GM21723 (cell line): ENCODE data around the gene BBS9.

Experiments
- ATAC-seq: cut with Tn5 transposase; IDR thresholded peaks from one replicate; pipeline ENCODE4 v1.9.1; 2021; ENCODE audit warnings: mild to moderate bottlenecking, moderate library complexity; ENCODE audit not compliant: unreplicated experiment

The BBS9 gene

DNA sequence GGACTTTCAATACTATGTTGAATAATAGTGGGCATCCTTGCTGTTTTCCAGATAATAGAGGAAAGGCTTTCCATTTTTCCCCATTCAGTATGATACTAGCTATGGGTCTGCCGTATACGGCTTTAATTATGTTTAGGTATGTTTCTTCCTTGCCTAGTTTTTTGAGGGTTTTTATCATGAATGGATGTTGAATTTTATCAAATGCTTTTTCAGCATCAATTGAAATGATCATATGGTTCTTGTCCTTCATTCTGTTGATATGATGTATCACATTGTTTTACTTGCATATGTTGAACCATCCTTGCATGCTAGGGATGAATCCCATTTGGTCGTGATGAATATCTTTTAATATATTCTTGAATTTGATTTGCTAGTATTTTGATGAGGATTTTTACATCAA lies 11.0 kb upstream of the BBS9 start:
- no peak for ATAC-seq

GRCh38 chr7:33127085-33127484 lies 2.3 kb upstream of the BBS9 start:
- no peak for ATAC-seq

GRCh38 chr7:33128631-33128989 lies 754 bp upstream of the BBS9 start:
- ATAC-seq: no peak

GRCh38 chr7:33129806-33130153 lies 416 bp downstream of the BBS9 start:
- ATAC-seq: no peak

- no peak for ATAC-seq
These were observed 820 bp downstream of the BBS9 start for GRCh38 chr7:33130184-33130583.

DNA sequence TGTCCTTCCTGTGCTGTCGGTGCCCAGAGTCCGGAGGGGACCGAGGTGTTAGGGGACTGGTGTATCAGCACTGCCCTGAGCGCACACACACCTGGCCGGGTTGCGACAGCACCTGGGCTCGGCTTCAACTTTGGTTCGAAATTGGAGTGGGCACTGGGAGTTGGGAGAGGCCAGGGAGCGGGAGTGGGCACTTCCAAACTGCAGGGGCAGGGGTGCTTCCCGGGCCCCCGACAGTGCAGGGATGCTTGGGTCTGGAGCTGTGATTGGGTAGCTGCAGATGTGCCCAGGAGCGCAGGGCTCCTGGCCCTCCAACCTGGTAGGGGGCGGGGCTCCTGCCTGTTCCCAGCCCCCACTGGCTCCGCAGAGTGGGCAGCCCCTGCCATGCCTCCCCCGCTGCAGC lies 7.7 kb downstream of the BBS9 start:
- ATAC-seq: no peak

DNA sequence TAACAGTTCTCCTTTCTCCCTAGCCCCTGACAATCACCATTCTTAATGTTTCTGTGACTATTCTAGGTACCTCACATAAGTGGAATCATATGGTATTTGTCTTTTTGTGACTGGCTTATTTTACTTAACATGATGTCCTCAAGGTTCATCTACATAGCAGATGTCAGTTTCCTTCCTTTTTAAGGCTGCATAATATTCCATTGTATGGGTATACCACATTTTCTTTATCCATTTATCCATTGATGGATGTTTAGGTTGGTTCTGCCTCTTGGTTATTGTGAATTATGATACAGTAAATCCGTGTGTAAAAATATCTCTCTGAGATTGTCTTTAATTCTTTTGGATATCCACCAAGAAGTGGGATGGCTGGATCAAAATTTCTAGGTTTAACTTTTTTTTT lies 13.2 kb downstream of the BBS9 start:
- ATAC-seq: no peak

DNA sequence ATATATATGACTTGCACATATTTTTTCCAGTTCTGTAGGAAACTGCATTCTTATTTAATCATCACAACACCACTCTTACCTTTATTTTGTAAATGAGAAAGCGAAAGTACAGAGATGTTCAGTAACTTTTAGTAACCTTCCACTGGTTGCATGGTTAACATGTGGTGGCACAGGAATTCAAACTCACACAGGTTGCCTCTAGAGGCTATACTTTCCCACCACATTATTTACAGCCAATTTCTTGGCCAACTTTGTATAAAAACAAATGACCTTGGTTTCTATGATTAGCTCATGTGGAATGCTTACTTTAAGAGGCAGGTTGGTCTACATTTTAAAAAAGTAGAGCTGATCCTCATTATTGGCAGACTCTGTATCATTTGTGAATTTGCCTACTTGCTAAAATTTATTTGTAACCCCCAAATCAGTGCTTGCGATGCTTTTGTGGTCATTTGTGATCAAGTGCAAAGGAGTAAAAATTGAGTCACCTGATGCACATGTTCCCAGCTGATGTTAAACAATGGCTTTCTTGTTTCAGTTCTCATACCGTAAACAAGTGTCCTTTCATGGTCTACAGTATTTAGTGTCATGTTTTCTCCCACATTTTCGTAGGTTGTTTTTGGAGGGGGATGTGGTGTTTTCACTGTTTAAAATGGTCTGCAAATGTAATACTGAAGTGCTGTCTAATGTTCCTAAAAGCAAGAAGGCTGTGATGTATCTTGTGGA lies 14.8 kb downstream of the BBS9 start:
- ATAC-seq: no peak

GRCh38 chr7:33145156-33145555 lies 15.8 kb downstream of the BBS9 start:
- ATAC-seq: no peak

DNA sequence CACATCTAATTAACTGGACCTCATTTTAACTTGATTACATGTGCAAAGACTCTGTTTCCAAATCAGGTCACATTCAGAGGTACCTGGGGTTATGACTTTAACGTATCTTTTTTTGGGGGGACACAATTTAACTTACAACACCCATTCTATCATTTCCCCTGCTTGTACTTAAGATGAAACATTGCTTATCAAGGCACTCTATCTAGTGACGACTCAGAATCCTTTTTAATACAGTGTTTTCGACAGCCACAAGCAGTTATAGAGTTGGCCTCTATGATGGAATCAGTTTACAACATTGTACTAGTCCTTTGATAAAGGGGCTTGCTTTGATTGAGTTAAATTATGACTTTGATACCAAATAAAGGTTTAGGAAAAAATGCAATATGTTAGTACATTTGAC lies 22.7 kb downstream of the BBS9 start:
- ATAC-seq: no peak

- no peak for ATAC-seq
These were observed 26.4 kb downstream of the BBS9 start for GRCh38 chr7:33155811-33156210.

- no peak for ATAC-seq
These were observed 27.1 kb downstream of the BBS9 start for GRCh38 chr7:33156441-33156840.

- no peak for ATAC-seq
These were observed 27.9 kb downstream of the BBS9 start for GRCh38 chr7:33157311-33157710.

DNA sequence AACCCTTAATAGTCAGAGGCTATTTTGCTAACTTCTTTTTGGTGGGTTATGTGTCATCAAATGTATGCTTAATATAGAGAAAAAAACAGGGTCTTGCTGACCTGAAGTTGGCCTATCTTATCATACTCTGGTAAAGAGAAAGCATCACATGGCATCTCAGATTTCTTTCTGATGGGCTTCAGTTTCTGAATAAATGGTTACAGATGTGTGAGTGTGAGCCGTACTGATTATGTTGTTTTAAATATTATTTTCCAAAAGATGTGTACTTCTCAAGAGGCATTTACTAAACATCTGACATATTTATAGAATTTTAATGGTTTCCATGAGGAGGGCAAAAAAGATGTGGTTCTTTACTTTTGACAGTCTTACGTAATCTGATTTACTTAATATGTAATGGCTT lies 28.4 kb downstream of the BBS9 start:
- ATAC-seq: no peak

DNA sequence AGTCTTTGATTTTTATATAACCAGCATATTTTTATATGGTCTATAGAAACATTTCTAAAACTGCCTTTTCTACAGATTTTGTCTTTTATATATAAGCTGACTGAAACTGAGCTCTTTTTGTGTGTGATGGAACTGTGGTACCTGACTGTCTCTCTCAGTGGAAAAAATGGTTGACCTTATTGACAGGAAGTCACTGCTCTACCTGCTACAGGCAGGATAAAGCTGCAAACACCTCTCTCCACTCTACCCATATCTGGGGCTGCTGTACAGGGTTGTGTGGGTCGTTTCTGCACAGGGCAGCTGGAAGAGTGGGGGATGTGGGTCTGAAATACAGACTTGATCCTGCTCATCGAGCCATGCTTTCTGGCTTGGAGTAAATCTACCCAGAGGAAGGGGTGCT lies 48.5 kb downstream of the BBS9 start:
- ATAC-seq: no peak

DNA sequence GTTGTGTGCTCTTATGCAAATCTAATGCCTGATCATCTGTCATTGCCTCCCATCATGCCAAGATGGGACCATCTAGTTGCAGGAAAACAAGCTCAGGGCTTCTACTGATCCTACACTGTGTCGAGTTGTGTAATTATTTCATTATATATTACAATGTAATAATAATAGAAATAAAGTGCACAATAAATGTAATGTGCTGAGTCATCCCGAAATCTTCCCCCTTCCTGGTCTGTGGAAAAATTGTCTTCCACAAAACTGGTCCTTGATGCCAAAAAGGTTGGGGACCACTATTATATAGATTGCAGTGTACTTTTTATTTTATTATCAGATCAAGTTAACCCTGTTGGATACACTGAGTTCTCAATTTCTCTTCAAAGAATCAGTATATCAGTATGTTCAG lies 50.2 kb downstream of the BBS9 start:
- ATAC-seq: no peak

DNA sequence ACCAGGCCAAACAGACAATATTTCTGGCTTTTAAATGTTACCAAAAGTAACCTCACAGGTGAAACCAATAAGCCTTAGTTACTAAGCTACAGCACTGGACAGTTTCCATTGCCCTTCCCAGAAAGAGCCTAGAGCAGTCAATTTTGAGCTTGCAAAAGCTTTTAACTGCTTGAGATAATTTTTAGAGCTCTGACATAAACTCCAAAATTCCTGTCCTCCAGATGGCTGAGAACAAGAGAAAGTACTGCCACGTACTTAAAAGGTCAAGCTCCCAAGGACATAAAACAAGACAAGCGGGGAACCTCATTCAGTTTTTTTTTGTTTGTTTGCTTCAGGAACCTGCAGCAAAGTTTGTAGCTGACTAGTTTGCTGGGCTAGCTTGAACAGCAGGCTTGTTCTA lies 54.1 kb downstream of the BBS9 start:
- ATAC-seq: no peak

GRCh38 chr7:33184828-33185227 lies 55.5 kb downstream of the BBS9 start:
- ATAC-seq: no peak

- peak; percentile 83 for ATAC-seq
These were observed 56.4 kb downstream of the BBS9 start for GRCh38 chr7:33185786-33186185.

DNA sequence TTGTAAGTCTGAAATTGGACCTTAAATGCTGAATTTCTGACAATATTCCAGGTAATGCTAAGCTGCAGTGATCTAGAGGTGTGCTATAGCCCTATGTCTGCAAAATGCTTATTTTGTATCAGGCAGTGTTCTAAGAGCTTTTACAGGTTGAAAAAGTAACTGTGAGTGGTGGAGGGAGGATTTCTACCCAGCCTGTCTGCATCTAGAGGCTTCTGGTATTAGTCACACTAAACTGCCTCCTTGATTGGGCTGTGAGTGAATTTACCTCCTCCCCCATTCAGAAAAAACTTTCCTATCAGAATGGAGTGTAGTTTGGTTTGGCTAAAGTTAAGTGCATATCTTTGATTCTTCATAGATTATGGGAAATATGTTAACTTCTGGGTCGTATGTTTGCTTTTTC lies 56.8 kb downstream of the BBS9 start:
- no peak for ATAC-seq

DNA sequence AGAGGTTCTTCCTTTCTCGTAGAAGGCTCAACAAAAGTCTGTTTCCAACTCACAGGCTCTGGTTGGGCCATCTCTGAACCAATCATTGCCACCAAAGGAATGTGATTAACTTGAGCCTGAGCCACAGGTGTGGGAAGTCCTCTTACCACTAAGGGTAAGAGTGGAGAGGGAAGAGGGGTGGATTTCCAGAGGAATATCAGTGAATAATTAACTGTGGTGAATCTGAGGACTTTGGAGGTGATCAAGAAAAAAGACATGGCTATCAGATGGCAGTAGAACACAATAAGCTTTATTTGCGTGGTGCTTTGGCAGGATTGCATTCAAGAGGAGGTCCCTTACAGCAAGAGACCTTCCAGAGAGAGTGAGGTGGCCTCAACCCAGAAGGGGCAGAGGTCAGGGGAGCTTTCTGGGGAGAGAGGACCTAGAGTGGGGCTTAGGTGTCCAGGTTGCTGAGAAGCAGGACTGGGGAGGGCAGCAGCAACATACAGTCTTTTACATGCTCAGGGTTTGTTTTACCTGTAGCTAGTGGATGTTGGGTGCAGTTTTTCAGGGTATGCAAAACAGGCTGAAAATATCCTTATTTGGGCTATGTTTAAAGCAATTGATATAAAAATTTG lies 61.4 kb downstream of the BBS9 start:
- ATAC-seq: peak; percentile 13

GRCh38 chr7:33191340-33191739 lies 62.0 kb downstream of the BBS9 start:
- ATAC-seq: peak; percentile 86

GRCh38 chr7:33192695-33193291 lies 63.4 kb downstream of the BBS9 start:
- no peak for ATAC-seq
